AG08395 (cell line): Measurements from ENCODE around the gene HP1BP3.

Source experiments
- DNase-seq: peaks from one replicate; pipeline ENCODE4 v3.0.0; 2012; ENCODE audit warnings: mixed read lengths, low spot score

The HP1BP3 gene

DNA sequence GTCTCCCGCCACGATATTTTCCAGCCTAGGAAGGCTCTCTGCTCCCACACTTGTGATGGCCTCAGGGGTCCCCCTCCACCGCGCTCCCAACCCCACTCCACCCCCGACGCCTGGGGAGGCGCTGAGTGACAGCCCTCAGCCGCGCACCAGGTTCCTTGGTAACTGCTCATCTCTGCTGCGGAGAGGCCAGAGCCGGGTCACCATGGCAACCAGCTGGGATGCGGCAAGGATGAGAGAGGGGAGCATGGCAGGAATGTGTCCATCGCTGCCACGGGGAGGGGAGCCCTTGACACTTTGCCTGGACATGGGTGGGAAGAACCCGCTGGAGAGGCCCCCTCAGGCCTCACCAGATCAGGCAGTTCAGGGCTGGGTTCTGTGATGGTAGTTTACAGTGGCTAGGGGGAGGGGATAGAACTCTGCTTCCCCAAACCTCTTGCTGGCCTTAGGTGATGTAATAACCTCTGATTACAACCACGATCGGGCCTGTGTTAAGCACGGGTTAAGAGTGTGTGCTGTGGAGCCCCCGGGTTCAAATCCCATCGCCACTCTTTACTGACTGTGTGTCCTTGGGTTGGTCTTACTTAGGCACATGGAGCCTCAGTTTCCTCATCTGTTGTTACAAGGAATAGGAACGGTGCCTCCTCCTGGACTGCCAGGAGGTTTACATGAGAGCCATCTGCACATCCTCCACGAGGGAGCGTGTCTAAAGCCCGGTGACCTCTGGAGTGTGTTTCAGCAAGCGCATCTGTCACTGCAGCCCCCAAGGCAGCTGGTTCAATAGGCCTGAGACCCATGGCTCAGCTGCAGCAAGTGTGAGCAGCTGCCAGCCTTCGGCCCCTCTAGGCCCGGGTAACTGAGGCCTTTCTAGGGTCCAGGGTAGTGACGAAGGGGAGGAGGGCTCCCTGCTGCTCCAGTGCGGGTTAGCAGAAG is 75.6 kb downstream of the HP1BP3 start:
- no peak for DNase-seq

DNA sequence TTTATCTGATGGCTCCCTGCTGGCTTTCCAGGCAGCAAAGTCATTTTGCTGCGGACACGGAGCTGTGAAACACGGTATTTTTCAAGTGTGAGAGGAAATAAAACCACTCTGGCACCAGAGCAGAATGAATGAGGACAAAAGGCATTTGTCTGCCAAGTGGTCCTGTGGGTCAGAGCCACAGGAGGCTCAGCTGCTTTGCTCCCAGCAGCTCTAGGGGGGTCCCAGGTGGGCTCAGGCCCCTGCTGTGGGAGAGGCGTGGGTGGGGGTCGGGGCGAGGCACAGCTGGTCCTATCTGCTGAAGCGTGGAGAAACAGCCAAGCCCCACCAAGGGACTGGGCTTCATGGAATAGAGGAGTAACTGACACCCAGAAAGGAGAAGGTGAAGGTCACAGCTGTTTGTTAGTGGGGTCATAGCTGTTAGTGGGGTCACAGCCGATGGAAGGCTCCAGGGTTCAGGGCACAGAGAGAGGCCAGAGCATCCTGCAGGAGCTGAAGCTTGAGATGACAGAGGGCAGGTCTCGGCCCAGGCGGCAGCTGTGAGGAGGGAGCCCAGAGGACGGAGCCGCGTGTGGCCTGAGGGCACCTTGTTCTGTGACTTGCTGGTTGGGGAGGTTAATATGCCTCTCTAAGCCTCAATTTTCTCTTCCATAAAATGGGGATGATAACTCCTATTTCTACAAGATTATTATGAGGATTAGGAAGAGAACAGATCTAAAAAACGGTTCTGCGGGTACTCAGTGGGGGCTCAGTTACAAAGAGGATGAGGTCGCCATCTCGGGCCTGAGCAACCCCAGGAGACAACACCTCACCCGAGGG is 76.4 kb downstream of the HP1BP3 start:
- DNase-seq, result no peak

- DNase-seq, result no peak
Observed at GRCh38 chr1:20709868-20710267, 77.2 kb downstream of the HP1BP3 start.

GRCh38 chr1:20708891-20709290 is 78.2 kb downstream of the HP1BP3 start:
- no peak for DNase-seq

DNA sequence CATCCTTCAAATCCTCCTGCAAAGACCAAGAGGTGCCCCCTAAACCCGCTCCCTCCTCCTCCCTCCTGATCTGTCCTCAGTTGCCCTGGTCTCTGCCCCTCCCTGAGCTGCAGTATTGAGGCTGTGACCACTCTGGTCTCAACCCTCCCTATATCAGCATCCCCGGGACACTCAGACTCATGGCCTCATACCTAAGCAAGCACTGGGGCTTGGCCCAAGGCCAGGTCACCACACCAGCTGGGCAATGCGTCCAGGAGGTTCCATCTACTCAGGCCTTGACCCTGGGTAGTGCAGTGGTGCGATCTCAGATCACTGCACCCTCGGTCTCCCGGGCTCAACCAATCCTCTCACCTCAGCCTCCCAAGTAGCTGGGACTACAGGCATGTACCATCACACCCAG is 79.0 kb downstream of the HP1BP3 start:
- no peak for DNase-seq

- no peak for DNase-seq
Observed at GRCh38 chr1:20706841-20707240, 80.3 kb downstream of the HP1BP3 start.

GRCh38 chr1:20705203-20705755 is 81.8 kb downstream of the HP1BP3 start:
- no peak for DNase-seq

GRCh38 chr1:20704390-20705202 is 82.5 kb downstream of the HP1BP3 start:
- no peak for DNase-seq

GRCh38 chr1:20703124-20703756 is 83.9 kb downstream of the HP1BP3 start:
- DNase-seq, result no peak

DNA sequence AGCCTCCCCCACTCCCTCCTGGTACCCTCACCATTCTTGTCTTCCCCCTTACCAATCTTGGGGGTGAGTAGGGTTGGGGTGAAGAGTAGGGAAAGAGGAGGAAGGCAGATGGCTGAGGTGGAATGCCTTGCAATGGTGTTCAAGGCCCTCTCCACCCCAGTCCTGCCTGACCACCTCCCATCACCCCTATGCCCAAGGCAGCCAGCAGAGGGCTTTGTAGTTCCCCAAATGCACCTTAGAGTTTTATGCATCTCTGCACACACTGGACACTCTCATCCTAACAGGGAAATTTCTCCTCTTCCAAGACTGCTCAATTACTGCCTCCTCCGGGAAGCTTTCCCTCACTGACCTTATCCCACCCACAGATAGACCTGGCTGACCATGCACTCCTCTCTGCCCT is 84.7 kb downstream of the HP1BP3 start:
- peak; percentile 30 for DNase-seq

- DNase-seq, result no peak
Observed at GRCh38 chr1:20701847-20702246, 85.3 kb downstream of the HP1BP3 start.

DNA sequence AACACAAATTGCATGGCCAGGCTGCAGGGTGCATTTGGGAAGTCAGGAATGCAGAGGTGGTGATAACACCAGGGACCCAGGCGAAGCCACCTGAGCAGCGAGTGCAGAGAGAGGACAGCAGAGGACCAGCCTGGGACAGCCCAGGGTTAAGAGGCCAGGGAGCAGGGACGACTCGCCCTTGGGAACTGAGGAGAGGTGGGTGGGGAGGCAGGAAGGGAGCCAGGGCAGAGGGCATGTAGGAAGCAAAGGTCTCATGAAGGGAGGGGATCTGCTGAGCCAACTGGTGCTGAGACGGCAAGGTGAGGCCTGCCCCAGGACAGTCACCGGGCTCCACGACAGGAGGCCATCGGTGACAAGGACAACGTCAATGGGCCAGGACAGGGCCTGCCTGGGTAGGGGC is 85.7 kb downstream of the HP1BP3 start:
- no peak for DNase-seq

DNA sequence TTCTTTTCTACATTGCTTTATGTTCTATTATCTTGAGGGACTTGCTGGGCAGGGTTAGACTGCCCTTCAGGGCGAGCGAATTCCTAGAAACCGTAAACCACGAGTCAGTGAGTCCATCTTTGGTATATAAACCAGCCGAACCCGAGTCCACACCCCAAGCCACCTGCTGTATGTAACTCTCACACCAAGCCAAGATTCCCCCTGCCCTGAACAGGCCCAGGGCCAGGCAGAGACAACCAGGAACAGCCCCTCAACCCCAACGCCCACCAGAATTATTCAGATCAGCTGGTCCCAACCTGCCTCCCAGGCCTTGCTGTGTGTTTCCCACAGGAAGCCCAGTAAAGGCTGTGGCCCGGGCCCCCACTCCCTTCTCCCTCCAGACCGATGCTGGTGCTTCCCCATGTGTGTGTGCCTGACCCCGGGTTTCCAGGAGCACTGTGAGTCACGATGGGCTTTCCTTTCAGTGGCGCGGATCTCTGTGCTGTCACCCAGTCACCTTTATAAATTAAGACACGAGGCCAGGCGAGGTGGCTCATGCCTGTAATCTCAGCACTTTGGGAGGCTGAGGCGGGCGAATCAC is 86.4 kb downstream of the HP1BP3 start:
- no peak for DNase-seq

- no peak for DNase-seq
Observed at GRCh38 chr1:20699558-20699957, 87.5 kb downstream of the HP1BP3 start.

GRCh38 chr1:20698195-20698910 is 88.8 kb downstream of the HP1BP3 start:
- DNase-seq, result peak; percentile 53

GRCh38 chr1:20697563-20697962 is 89.5 kb downstream of the HP1BP3 start:
- no peak for DNase-seq

GRCh38 chr1:20696397-20697333 is 90.4 kb downstream of the HP1BP3 start:
- DNase-seq, result peak; percentile 96

GRCh38 chr1:20695515-20695914 is 91.6 kb downstream of the HP1BP3 start:
- DNase-seq, result no peak

GRCh38 chr1:20693623-20694022 is 93.5 kb downstream of the HP1BP3 start:
- DNase-seq, result no peak
